ENCODE data around the gene NHERF1. TPM values are rescaled to one million over a fixed set of nuclear protein-coding genes. Genes with fewer than 3 reads are reported as not detected.

The NHERF1 gene
- total and polyA plus RNA-seq, 2 of the 8 experiments (the other 6 are each of a cell fraction or from before 2014, with no cell fraction given), result 92.9 to 99.2 TPM

GRCh38 chr17:74769856-74770497 lies 21.5 kb downstream of the NHERF1 start (continued):
- TF ChIP-seq, protein P1, sequence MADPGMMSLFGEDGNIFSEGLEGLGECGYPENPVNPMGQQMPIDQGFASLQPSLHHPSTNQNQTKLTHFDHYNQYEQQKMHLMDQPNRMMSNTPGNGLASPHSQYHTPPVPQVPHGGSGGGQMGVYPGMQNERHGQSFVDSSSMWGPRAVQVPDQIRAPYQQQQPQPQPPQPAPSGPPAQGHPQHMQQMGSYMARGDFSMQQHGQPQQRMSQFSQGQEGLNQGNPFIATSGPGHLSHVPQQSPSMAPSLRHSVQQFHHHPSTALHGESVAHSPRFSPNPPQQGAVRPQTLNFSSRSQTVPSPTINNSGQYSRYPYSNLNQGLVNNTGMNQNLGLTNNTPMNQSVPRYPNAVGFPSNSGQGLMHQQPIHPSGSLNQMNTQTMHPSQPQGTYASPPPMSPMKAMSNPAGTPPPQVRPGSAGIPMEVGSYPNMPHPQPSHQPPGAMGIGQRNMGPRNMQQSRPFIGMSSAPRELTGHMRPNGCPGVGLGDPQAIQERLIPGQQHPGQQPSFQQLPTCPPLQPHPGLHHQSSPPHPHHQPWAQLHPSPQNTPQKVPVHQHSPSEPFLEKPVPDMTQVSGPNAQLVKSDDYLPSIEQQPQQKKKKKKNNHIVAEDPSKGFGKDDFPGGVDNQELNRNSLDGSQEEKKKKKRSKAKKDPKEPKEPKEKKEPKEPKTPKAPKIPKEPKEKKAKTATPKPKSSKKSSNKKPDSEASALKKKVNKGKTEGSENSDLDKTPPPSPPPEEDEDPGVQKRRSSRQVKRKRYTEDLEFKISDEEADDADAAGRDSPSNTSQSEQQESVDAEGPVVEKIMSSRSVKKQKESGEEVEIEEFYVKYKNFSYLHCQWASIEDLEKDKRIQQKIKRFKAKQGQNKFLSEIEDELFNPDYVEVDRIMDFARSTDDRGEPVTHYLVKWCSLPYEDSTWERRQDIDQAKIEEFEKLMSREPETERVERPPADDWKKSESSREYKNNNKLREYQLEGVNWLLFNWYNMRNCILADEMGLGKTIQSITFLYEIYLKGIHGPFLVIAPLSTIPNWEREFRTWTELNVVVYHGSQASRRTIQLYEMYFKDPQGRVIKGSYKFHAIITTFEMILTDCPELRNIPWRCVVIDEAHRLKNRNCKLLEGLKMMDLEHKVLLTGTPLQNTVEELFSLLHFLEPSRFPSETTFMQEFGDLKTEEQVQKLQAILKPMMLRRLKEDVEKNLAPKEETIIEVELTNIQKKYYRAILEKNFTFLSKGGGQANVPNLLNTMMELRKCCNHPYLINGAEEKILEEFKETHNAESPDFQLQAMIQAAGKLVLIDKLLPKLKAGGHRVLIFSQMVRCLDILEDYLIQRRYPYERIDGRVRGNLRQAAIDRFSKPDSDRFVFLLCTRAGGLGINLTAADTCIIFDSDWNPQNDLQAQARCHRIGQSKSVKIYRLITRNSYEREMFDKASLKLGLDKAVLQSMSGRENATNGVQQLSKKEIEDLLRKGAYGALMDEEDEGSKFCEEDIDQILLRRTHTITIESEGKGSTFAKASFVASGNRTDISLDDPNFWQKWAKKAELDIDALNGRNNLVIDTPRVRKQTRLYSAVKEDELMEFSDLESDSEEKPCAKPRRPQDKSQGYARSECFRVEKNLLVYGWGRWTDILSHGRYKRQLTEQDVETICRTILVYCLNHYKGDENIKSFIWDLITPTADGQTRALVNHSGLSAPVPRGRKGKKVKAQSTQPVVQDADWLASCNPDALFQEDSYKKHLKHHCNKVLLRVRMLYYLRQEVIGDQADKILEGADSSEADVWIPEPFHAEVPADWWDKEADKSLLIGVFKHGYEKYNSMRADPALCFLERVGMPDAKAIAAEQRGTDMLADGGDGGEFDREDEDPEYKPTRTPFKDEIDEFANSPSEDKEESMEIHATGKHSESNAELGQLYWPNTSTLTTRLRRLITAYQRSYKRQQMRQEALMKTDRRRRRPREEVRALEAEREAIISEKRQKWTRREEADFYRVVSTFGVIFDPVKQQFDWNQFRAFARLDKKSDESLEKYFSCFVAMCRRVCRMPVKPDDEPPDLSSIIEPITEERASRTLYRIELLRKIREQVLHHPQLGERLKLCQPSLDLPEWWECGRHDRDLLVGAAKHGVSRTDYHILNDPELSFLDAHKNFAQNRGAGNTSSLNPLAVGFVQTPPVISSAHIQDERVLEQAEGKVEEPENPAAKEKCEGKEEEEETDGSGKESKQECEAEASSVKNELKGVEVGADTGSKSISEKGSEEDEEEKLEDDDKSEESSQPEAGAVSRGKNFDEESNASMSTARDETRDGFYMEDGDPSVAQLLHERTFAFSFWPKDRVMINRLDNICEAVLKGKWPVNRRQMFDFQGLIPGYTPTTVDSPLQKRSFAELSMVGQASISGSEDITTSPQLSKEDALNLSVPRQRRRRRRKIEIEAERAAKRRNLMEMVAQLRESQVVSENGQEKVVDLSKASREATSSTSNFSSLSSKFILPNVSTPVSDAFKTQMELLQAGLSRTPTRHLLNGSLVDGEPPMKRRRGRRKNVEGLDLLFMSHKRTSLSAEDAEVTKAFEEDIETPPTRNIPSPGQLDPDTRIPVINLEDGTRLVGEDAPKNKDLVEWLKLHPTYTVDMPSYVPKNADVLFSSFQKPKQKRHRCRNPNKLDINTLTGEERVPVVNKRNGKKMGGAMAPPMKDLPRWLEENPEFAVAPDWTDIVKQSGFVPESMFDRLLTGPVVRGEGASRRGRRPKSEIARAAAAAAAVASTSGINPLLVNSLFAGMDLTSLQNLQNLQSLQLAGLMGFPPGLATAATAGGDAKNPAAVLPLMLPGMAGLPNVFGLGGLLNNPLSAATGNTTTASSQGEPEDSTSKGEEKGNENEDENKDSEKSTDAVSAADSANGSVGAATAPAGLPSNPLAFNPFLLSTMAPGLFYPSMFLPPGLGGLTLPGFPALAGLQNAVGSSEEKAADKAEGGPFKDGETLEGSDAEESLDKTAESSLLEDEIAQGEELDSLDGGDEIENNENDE (IDR thresholded peaks at IDR 0.05; ENCODE audit: insufficient replicate concordance, low read length), result no peak
- TF ChIP-seq PHF8 (conservative IDR thresholded peaks at IDR 0.05; ENCODE audit: low read depth, low read length) (no peak), RBBP5 (IDR thresholded peaks at IDR 0.05; ENCODE audit: borderline replicate concordance, low read depth, low read length) (no peak), CHD2 (IDR thresholded peaks at IDR 0.05; ENCODE audit: low read length) (no peak), SP4 (IDR thresholded peaks at IDR 0.05; ENCODE audit: low read length) (no peak), RXRA (IDR thresholded peaks at IDR 0.05; ENCODE audit: insufficient read depth, low read depth, low read length) (no peak), RNF2 (IDR thresholded peaks at IDR 0.05; ENCODE audit: borderline replicate concordance, low read depth, low read length, missing control alignments, poor library complexity, severe bottlenecking) (no peak), TCF12 (IDR thresholded peaks at IDR 0.05; ENCODE audit: low read depth, low read length) (no peak), JUN (IDR thresholded peaks at IDR 0.05; ENCODE audit: low read depth, low read length) (no peak), CEBPB (IDR thresholded peaks at IDR 0.05; ENCODE audit: low read depth, low read length) (no peak), BCL11A (IDR thresholded peaks at IDR 0.05; ENCODE audit: low read depth in 2 of 2, low read length in 2 of 2) (no peak)

All from H1 (cell line).